GM06990 (cell line): ENCODE results near the gene NUP50.

Experiments used
- DNase-seq: peaks from one replicate; pipeline ENCODE4 v3.0.0-alpha.2; 2011; ENCODE audit not compliant: insufficient read length; ENCODE audit errors: extremely low read depth
- H3K27me3 ChIP-seq: replicated peaks from 2 replicates; pipeline ENCODE4 v1.6.0; 2011; ENCODE audit warnings: low read length; ENCODE audit not compliant: control insufficient read depth, insufficient read depth
- H3K36me3 ChIP-seq: 2 replicates; pipeline ENCODE4 v1.5.1; 2011; ENCODE audit warnings: low read length; ENCODE audit not compliant: control insufficient read depth, insufficient read depth
- H3K4me3 ChIP-seq: replicated peaks from 2 replicates; pipeline ENCODE4 v1.5.1; 2011; ENCODE audit warnings: low read depth, mild to moderate bottlenecking, control low read depth, low read length
- CTCF ChIP-seq: IDR thresholded peaks from 2 replicates; pipeline ENCODE4 v1.5.1; 2011; ENCODE audit warnings: low read length, control low read depth, mild to moderate bottlenecking, inconsistent platforms; ENCODE audit not compliant: insufficient read depth, poor library complexity, severe bottlenecking

Gene NUP50

DNA sequence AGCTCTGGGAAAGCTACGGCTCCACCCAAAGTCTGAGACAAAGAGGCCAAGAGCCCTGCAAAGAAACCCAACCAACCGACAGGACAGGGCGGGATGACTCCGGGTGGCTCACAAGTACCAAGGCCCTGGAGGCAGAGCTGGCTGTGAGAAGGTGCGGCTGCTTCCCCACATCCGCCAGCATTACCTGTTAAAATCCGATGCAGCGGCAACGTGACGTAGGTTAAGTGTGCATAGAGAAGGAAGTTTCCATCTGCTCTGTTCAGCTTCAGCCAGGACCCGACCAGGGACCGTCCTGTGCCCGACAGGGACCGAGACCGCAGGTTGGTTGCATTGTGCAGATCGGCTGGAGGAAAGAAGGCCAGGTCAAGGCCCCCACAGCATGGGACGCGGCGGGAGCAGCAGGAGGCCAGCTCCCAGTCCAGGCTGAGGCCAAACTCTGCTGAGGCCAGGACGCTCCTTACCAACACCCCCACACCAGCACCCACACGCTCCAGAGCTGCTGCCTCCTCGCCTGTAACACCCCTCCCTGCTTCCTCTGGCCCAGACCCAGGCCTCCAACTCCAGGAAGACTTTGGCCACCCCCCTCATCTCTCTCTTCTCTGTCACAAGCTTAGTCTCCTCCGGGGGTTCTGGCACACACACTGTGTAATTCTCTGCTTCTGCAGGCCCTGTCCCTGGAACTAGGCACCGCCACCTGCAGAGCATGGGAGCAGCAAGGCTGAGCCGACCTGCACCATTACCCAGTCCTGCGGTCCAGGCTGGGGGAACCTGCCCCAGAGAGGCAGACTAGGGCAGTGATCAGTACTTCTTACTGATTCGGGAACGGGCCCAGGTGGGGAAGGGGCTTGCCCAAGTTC lies 34.1 kb downstream of the NUP50 start:
- H3K27me3 ChIP-seq = no peaks in the 10 kb centered on the region
- no peak for TF ChIP-seq CTCF
- DNase-seq = no peak
- no peak overlapping the region for H3K4me3 ChIP-seq
- peaks cover 45% of the 10 kb centered on the region for H3K36me3 ChIP-seq

GRCh38 chr22:45198463-45198795 lies 34.7 kb downstream of the NUP50 start:
- no peaks in the 10 kb centered on the region for H3K27me3 ChIP-seq
- H3K36me3 ChIP-seq = peaks cover 46% of the 10 kb centered on the region
- H3K4me3 ChIP-seq = no peak overlapping the region
- no peak for DNase-seq
- TF ChIP-seq CTCF = no peak

- H3K27me3 ChIP-seq = no peaks in the 10 kb centered on the region
- DNase-seq = no peak
- H3K36me3 ChIP-seq = peaks cover 52% of the 10 kb centered on the region
- no peak overlapping the region for H3K4me3 ChIP-seq
- no peak for TF ChIP-seq CTCF
Measured at GRCh38 chr22:45199723-45200122, 36.0 kb downstream of the NUP50 start.

GRCh38 chr22:45200230-45200629 lies 36.5 kb downstream of the NUP50 start:
- no peak for TF ChIP-seq CTCF
- DNase-seq = no peak
- Histone ChIP-seq H3K4me3 (no peak overlapping the region), H3K27me3 (no peaks in the 10 kb centered on the region), H3K36me3 (peaks cover 51% of the 10 kb centered on the region)

DNA sequence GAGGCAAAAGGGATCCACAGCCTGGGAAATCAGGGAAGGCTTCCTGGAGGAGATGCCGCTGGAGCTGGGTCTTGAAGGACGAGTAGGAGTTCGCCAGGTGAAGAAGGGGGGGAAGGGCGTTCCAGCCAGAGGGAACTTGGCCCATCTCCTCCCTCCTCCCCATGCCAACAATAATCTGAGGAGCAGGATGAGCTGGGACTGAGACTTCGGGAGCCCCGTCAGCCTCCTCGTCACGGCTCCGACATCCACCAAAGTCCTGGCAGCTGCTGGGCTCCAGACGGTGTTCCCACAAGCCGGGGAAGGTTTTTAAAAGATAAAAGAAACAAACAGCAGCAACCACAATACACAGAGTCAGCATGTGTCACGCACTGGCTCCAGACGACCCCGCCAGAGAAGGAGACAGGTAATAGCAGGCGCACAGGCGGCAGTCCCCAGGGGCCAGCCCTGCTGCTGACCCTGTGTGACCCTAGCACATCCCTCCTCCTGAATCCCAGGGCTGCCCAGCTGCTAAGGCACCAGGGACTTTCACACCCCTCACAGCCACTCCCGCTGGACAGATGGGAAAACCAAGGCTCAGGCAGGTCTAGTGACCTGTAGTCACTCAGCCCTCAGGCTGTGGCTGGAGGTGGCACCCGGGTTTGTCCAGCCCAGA lies 37.3 kb downstream of the NUP50 start:
- Histone ChIP-seq H3K27me3 (no peaks in the 10 kb centered on the region), H3K36me3 (peaks cover 46% of the 10 kb centered on the region), H3K4me3 (no peak overlapping the region)
- no peak for TF ChIP-seq CTCF
- no peak for DNase-seq
